ENCODE measurements around the gene APMAP.

DNA sequence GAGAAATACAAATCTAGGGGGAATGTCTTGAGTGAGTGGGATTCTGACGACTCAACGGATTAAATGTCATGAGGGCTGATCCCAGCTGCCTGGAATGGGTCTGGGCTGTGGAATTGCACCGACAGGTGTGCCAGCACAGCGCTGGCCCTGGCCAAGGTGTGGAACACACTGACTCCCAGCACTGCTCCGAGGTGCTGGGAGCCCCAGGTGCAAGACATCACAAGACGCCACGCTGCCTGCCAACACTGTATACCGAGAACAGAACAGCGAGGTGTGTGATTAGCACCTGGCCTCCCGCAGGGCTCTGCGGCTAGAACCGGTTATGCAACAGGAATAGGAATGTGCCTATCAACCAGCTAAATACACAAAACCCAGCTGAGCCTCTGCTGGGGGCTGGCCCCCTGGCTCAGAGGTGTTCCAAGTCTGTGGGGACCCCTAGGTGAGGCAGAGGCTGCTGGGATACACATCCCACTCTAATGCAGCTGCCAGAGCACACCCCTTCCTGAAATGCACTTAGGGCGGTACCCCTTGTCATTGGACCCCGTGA, 24.8 kb upstream of the APMAP start:
- TF ChIP-seq, protein P1, sequence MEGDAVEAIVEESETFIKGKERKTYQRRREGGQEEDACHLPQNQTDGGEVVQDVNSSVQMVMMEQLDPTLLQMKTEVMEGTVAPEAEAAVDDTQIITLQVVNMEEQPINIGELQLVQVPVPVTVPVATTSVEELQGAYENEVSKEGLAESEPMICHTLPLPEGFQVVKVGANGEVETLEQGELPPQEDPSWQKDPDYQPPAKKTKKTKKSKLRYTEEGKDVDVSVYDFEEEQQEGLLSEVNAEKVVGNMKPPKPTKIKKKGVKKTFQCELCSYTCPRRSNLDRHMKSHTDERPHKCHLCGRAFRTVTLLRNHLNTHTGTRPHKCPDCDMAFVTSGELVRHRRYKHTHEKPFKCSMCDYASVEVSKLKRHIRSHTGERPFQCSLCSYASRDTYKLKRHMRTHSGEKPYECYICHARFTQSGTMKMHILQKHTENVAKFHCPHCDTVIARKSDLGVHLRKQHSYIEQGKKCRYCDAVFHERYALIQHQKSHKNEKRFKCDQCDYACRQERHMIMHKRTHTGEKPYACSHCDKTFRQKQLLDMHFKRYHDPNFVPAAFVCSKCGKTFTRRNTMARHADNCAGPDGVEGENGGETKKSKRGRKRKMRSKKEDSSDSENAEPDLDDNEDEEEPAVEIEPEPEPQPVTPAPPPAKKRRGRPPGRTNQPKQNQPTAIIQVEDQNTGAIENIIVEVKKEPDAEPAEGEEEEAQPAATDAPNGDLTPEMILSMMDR (IDR thresholded peaks at IDR 0.05) = no peak
- no peak for TF ChIP-seq POLR2A (IDR thresholded peaks at IDR 0.05)

Measured in testis (tissue), 2 donors.